Measurements from ENCODE around the gene COL5A1.

Gene COL5A1

GRCh38 chr9:134838651-134839454 is 197.2 kb downstream of the COL5A1 start:
- Mint-ChIP-seq H3K4me1 (no peaks in the 10 kb centered on the region), H3K27me3 (ENCODE audit: low read depth) (no peaks in the 10 kb centered on the region), H3K4me3 (no peak overlapping the region), H3K27ac (no peak overlapping the region), H3K36me3 (ENCODE audit: low read depth) (peaks cover 21% of the 10 kb centered on the region), H3K9me3 (no peaks in the 10 kb centered on the region)
- TF ChIP-seq CTCF (IDR thresholded peaks at IDR 0.05; ENCODE audit: unreplicated experiment in 3 of 3) = no peak

GRCh38 chr9:134839455-134840125 is 198.0 kb downstream of the COL5A1 start:
- H3K4me3 Mint-ChIP-seq = no peak overlapping the region
- TF ChIP-seq CTCF (IDR thresholded peaks at IDR 0.05; ENCODE audit: unreplicated experiment in 3 of 3) = no peak

GRCh38 chr9:134840511-134840910 is 198.9 kb downstream of the COL5A1 start:
- Mint-ChIP-seq H3K36me3 (ENCODE audit: low read depth) (peaks cover 24% of the 10 kb centered on the region), H3K27me3 (ENCODE audit: low read depth) (no peaks in the 10 kb centered on the region), H3K9me3 (no peaks in the 10 kb centered on the region), H3K4me3 (no peak overlapping the region), H3K4me1 (no peaks in the 10 kb centered on the region), H3K27ac (no peak overlapping the region)
- no peak for TF ChIP-seq CTCF (IDR thresholded peaks at IDR 0.05; ENCODE audit: unreplicated experiment in 3 of 3)

More at GRCh38 chr9:134839455-134840125, 198.0 kb downstream of the COL5A1 start:
- peaks cover 24% of the 10 kb centered on the region for H3K36me3 Mint-ChIP-seq (ENCODE audit: low read depth)
- no peaks in the 10 kb centered on the region for H3K4me1 Mint-ChIP-seq
- no peaks in the 10 kb centered on the region for H3K27me3 Mint-ChIP-seq (ENCODE audit: low read depth)
- H3K9me3 Mint-ChIP-seq = no peaks in the 10 kb centered on the region
- H3K27ac Mint-ChIP-seq = no peak overlapping the region

- no peaks in the 10 kb centered on the region for H3K9me3 Mint-ChIP-seq
These were observed 199.7 kb downstream of the COL5A1 start for GRCh38 chr9:134841180-134841904.

GRCh38 chr9:134842321-134842720 is 200.7 kb downstream of the COL5A1 start:
- Mint-ChIP-seq H3K9me3 (no peaks in the 10 kb centered on the region), H3K4me3 (no peak overlapping the region), H3K36me3 (ENCODE audit: low read depth) (peaks cover 24% of the 10 kb centered on the region), H3K27me3 (ENCODE audit: low read depth) (no peaks in the 10 kb centered on the region), H3K27ac (no peak overlapping the region), H3K4me1 (no peaks in the 10 kb centered on the region)
- no peak for TF ChIP-seq CTCF (IDR thresholded peaks at IDR 0.05; ENCODE audit: unreplicated experiment in 3 of 3)

More at GRCh38 chr9:134841180-134841904, 199.7 kb downstream of the COL5A1 start:
- no peaks in the 10 kb centered on the region for H3K27me3 Mint-ChIP-seq (ENCODE audit: low read depth)
- no peaks in the 10 kb centered on the region for H3K4me1 Mint-ChIP-seq
- peaks cover 24% of the 10 kb centered on the region for H3K36me3 Mint-ChIP-seq (ENCODE audit: low read depth)
- H3K27ac Mint-ChIP-seq = no peak overlapping the region
- H3K4me3 Mint-ChIP-seq = no peak overlapping the region
- no peak for TF ChIP-seq CTCF (IDR thresholded peaks at IDR 0.05; ENCODE audit: unreplicated experiment in 3 of 3)

Data from nephron (organoid).